H9 (cell line): ENCODE measurements around the gene RASL12. TPM values are rescaled to one million over a fixed set of nuclear protein-coding genes. Genes with fewer than 3 reads are reported as not detected.
A peak's percentile ranks its signal among the peaks of the same experiment; 100 is the strongest.

Experiments
- DNase-seq: peaks from one replicate; pipeline ENCODE4 v3.0.0-alpha.2; 2017
- H2AFZ ChIP-seq: one replicate; pipeline ENCODE4 v1.6.1; 2013; ENCODE audit warnings: mild to moderate bottlenecking, low read length, control low read depth, moderate library complexity
- H2AK5ac ChIP-seq: 2 replicates; pipeline ENCODE4 v1.6.1; 2013; ENCODE audit warnings: low read length, control low read depth, mixed read lengths; ENCODE audit not compliant: insufficient read length
- H2BK120ac ChIP-seq: one replicate; pipeline ENCODE4 v1.6.1; 2013; ENCODE audit warnings: low read depth, mild to moderate bottlenecking, low read length, control low read depth, inconsistent platforms; ENCODE audit not compliant: poor library complexity, severe bottlenecking
- H2BK12ac ChIP-seq: 2 replicates; pipeline ENCODE4 v1.6.1; 2013; ENCODE audit warnings: low read length, control low read depth, mixed read lengths, low read depth; ENCODE audit not compliant: insufficient read length
- H2BK15ac ChIP-seq: 2 replicates; pipeline ENCODE4 v1.6.1; 2013; ENCODE audit warnings: low read depth, low read length, control low read depth
- H2BK20ac ChIP-seq: one replicate; pipeline ENCODE4 v1.6.1; 2013; ENCODE audit warnings: low read depth, mild to moderate bottlenecking, low read length, control low read depth, inconsistent platforms; ENCODE audit not compliant: poor library complexity, severe bottlenecking
- H2BK5ac ChIP-seq: 2 replicates; pipeline ENCODE4 v1.6.1; 2013; ENCODE audit warnings: low read length, control low read depth, mixed read lengths; ENCODE audit not compliant: insufficient read length
- H3K14ac ChIP-seq: 2 replicates; pipeline ENCODE4 v1.6.1; 2013; ENCODE audit warnings: low read length, control low read depth; ENCODE audit not compliant: insufficient read depth
- H3K18ac ChIP-seq: 2 replicates; pipeline ENCODE4 v1.6.1; 2013; ENCODE audit warnings: low read depth, mild to moderate bottlenecking, mixed read lengths, low read length, control low read depth; ENCODE audit not compliant: insufficient read length
- H3K23ac ChIP-seq: 2 replicates; pipeline ENCODE4 v1.6.1; 2013; ENCODE audit warnings: low read length, control low read depth, mixed read lengths, low read depth; ENCODE audit not compliant: insufficient read length
- H3K23me2 ChIP-seq: 2 replicates; pipeline ENCODE4 v1.6.1; 2013; ENCODE audit warnings: low read depth, mild to moderate bottlenecking, mixed read lengths, low read length, control low read depth; ENCODE audit not compliant: insufficient read length, poor library complexity, severe bottlenecking
- H3K27ac ChIP-seq: 2 replicates; pipeline ENCODE4 v1.5.1; 2013; ENCODE audit warnings: low read length, control low read depth, mixed read lengths, low read depth; ENCODE audit not compliant: insufficient read length
- H3K27me3 ChIP-seq: 2 replicates; pipeline ENCODE4 v1.6.1; 2013; ENCODE audit warnings: low read length, control low read depth, inconsistent platforms; ENCODE audit not compliant: insufficient read depth
- H3K4ac ChIP-seq: 2 replicates; pipeline ENCODE4 v1.6.1; 2013; ENCODE audit warnings: low read depth, mild to moderate bottlenecking, control low read depth, inconsistent platforms, low read length, moderate library complexity
- H3K4me1 ChIP-seq: 2 replicates; pipeline ENCODE4 v1.6.1; 2013; ENCODE audit warnings: low read length, control low read depth, inconsistent platforms; ENCODE audit not compliant: insufficient read depth
- H3K4me2 ChIP-seq: 2 replicates; pipeline ENCODE4 v1.6.1; 2013; ENCODE audit warnings: low read length, control low read depth, mixed read lengths; ENCODE audit not compliant: insufficient read length, insufficient read depth
- H3K56ac ChIP-seq: 2 replicates; pipeline ENCODE4 v1.6.1; 2013; ENCODE audit warnings: low read depth, mild to moderate bottlenecking, mixed read lengths, low read length, control low read depth; ENCODE audit not compliant: insufficient read length
- H3K79me1 ChIP-seq: 2 replicates; pipeline ENCODE4 v1.6.1; 2013; ENCODE audit warnings: low read depth, mild to moderate bottlenecking, moderate library complexity, low read length, control low read depth, inconsistent platforms; ENCODE audit not compliant: insufficient read depth, poor library complexity, severe bottlenecking
- H3K79me2 ChIP-seq: 2 replicates; pipeline ENCODE4 v1.6.1; 2013; ENCODE audit warnings: low read length, control low read depth, inconsistent platforms; ENCODE audit not compliant: insufficient read depth
- H3K9ac ChIP-seq: 2 replicates; pipeline ENCODE4 v1.6.1; 2013; ENCODE audit warnings: low read length, control low read depth, mixed read lengths; ENCODE audit not compliant: insufficient read length; ENCODE audit errors: extremely low read depth
- H3K9me3 ChIP-seq: one replicate; pipeline ENCODE4 v1.6.1; 2013; ENCODE audit warnings: low read depth, low read length, inconsistent platforms; ENCODE audit not compliant: control insufficient read depth
- H3T11ph ChIP-seq: one replicate; pipeline ENCODE4 v1.6.1; 2013; ENCODE audit warnings: mild to moderate bottlenecking, low read length, control low read depth, inconsistent platforms
- H4K20me1 ChIP-seq: one replicate; pipeline ENCODE4 v1.6.1; 2013; ENCODE audit not compliant: control insufficient read depth, insufficient read length, insufficient read depth
- H4K5ac ChIP-seq: 2 replicates; pipeline ENCODE4 v1.6.1; 2013; ENCODE audit warnings: low read depth, mild to moderate bottlenecking, mixed read lengths, low read length, control low read depth; ENCODE audit not compliant: insufficient read length
- H4K8ac ChIP-seq: replicated peaks from 2 replicates; pipeline ENCODE4 v1.6.1; 2013; ENCODE audit warnings: low read length, control low read depth, mixed read lengths, low read depth; ENCODE audit not compliant: insufficient read length
- H4K91ac ChIP-seq: 2 replicates; pipeline ENCODE4 v1.6.1; 2013; ENCODE audit warnings: low read depth, mild to moderate bottlenecking, moderate library complexity, mixed read lengths, low read length, control low read depth; ENCODE audit not compliant: insufficient read length
- H3K27ac Mint-ChIP-seq, 3 experiments: 2 replicates in 2 of 3; 3 replicates in 1 of 3; pipeline ENCODE4 v1.8.0; 2020 to 2021; ENCODE audit warnings: mixed read lengths in 3 of 3, mild to moderate bottlenecking in 1 of 3, moderate library complexity in 1 of 3
- H3K27me3 Mint-ChIP-seq: 2 replicates; pipeline ENCODE4 v1.8.0; 2021; ENCODE audit warnings: low read depth, mild to moderate bottlenecking, moderate library complexity, mixed read lengths
- H3K36me3 Mint-ChIP-seq, 3 experiments: 2 replicates in 2 of 3; 3 replicates in 1 of 3; pipeline ENCODE4 v1.8.0; 2020 to 2021; ENCODE audit warnings: low read depth in 3 of 3, mixed read lengths in 3 of 3; ENCODE audit not compliant: insufficient read depth in 1 of 3
- H3K4me1 Mint-ChIP-seq, 2 experiments: 2 replicates each; pipeline ENCODE4 v1.8.0; 2020; ENCODE audit warnings: mixed read lengths in 2 of 2
- H3K4me3 Mint-ChIP-seq, 2 experiments: 2 replicates in 1 of 2; 3 replicates in 1 of 2; pipeline ENCODE4 v1.8.0; 2020 to 2021; ENCODE audit warnings: mild to moderate bottlenecking in 2 of 2, mixed read lengths in 2 of 2, moderate library complexity in 1 of 2
- H3K9me3 Mint-ChIP-seq, 2 experiments: 2 replicates in 1 of 2; 3 replicates in 1 of 2; pipeline ENCODE4 v1.8.0; 2020; ENCODE audit warnings: mild to moderate bottlenecking in 2 of 2, mixed read lengths in 2 of 2, moderate library complexity in 1 of 2
- CTCF ChIP-seq: fragments of 200-600 bp; sonication (generic); conservative IDR thresholded peaks from 3 replicates; pipeline ENCODE4 v1.8.0; 2021; ENCODE audit warnings: antibody characterized with exemption, mild to moderate bottlenecking
- WGBS: extraction: QIAGEN DNeasy Blood & Tissue Kit; methylation state at CpG from one replicate; pipeline ENCODE4 v1.1.7; 2013; ENCODE audit warnings: missing lambda C conversion rate, low lambda C conversion rate, mixed read lengths; ENCODE audit not compliant: insufficient read length; ENCODE audit errors: extremely low coverage; 5-methylcytosine and 5-hydroxymethylcytosine counted together
- total RNA-seq: library from RNA; stranded (reverse); gene quantifications from 2 replicates; pipeline ENCODE4 v1.2.1, GENCODE V29; 2021

Gene RASL12
- total RNA-seq, 1 experiment from 2014 or later, result 7.5 TPM

- H4K8ac ChIP-seq, result no peak overlapping the region
- no peak overlapping the region for H3T11ph ChIP-seq
- H3K4me2 ChIP-seq, result peak overlapping the region; percentile 78
- no peak overlapping the region for H2BK20ac ChIP-seq
- no peak overlapping the region for H2BK12ac ChIP-seq
- H3K27me3 ChIP-seq, result no peaks in the 10 kb centered on the region
- TF ChIP-seq CTCF, result no peak
- H3K4me1 Mint-ChIP-seq, result peaks cover 33 to 34% of the 10 kb centered on the region in 2 experiments
- no peak overlapping the region for H2AK5ac ChIP-seq
- H4K91ac ChIP-seq, result no peak overlapping the region
- no CpG with 5 or more reads among the region's 9 CpGs for WGBS
- H3K27ac ChIP-seq, result no peak overlapping the region
- peaks cover 7% of the 10 kb centered on the region for H3K23me2 ChIP-seq
- H3K27ac Mint-ChIP-seq, result peak overlapping the region in 1 of 3 experiments; percentile 77; a peak in 2 of 7 replicates
- peaks cover 8% of the 10 kb centered on the region for H3K27me3 Mint-ChIP-seq
- H3K9me3 Mint-ChIP-seq, result no peaks in the 10 kb centered on the region
- peaks cover 0 to 3% (median 0%) of the 10 kb centered on the region in 3 experiments; a peak in 2 of 7 replicates for H3K36me3 Mint-ChIP-seq
- H3K18ac ChIP-seq, result no peak overlapping the region
- no peak overlapping the region for H4K5ac ChIP-seq
- H3K79me2 ChIP-seq, result no peaks in the 10 kb centered on the region
- no peak overlapping the region for H3K4ac ChIP-seq
- H3K4me1 ChIP-seq, result peaks cover 5% of the 10 kb centered on the region
- H3K79me1 ChIP-seq, result no peaks in the 10 kb centered on the region
- no peaks in the 10 kb centered on the region for H3K9me3 ChIP-seq
- H3K23ac ChIP-seq, result no peak overlapping the region
- no peak overlapping the region for H2BK120ac ChIP-seq
- no peaks in the 10 kb centered on the region for H4K20me1 ChIP-seq
- peak; percentile 57 for DNase-seq
- H3K4me3 Mint-ChIP-seq, result peak overlapping the region; percentile 74 to 81
- no peak overlapping the region for H3K9ac ChIP-seq
- peak overlapping the region; percentile 62; the same call in 1 of the 2 replicates for H3K14ac ChIP-seq
- no peak overlapping the region for H3K56ac ChIP-seq
- H2BK15ac ChIP-seq, result no peak overlapping the region
- no peak overlapping the region for H2AFZ ChIP-seq
- no peak overlapping the region for H2BK5ac ChIP-seq
Observed at GRCh38 chr15:65066635-65067316, 1.0 kb downstream of the RASL12 start.
